Femur (tissue), 1 donor: ENCODE measurements around the gene PGM3.
"Not testable (repeated sequence)": the region's sequence is repeated elsewhere in the genome, so short reads cannot be mapped to it uniquely, and the experiment has no call there.

ENCODE experiments used
- DNase-seq: peaks from one replicate; pipeline ENCODE4 v3.0.0-alpha.2; 2017

PGM3 gene, protein sequence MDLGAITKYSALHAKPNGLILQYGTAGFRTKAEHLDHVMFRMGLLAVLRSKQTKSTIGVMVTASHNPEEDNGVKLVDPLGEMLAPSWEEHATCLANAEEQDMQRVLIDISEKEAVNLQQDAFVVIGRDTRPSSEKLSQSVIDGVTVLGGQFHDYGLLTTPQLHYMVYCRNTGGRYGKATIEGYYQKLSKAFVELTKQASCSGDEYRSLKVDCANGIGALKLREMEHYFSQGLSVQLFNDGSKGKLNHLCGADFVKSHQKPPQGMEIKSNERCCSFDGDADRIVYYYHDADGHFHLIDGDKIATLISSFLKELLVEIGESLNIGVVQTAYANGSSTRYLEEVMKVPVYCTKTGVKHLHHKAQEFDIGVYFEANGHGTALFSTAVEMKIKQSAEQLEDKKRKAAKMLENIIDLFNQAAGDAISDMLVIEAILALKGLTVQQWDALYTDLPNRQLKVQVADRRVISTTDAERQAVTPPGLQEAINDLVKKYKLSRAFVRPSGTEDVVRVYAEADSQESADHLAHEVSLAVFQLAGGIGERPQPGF

GRCh38 chr6:83192871-83193746 is at the start of gene PGM3, which contains the start of gene RWDD2A:
Gene PGM3 (minus strand): TSS chr6:83193265. CDS start chr6:83191012, 2,253 bp downstream.
Gene RWDD2A (plus strand): TSS chr6:83193357. CDS start chr6:83194452, 1,095 bp downstream.
- DNase-seq: peak; percentile 95

DNA sequence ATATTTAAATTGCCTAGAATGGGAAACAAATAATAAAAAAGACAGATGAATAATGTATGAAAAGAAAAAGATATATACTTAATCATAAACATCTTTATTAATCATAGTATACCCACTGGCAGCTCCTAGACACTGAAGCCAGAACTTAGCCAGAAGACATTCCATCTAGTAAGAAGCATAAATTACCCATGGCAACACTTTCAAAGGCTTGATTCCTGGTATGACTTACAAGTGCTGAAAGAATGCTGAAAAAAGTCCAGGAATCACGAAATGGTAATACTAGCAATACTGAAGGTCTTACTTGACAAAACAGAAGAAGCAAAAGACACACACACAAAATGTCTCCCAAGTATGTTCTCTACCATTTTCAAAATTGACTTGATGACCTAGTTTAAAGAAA is 38.1 kb upstream of the PGM3 start:
- no peak for DNase-seq

DNA sequence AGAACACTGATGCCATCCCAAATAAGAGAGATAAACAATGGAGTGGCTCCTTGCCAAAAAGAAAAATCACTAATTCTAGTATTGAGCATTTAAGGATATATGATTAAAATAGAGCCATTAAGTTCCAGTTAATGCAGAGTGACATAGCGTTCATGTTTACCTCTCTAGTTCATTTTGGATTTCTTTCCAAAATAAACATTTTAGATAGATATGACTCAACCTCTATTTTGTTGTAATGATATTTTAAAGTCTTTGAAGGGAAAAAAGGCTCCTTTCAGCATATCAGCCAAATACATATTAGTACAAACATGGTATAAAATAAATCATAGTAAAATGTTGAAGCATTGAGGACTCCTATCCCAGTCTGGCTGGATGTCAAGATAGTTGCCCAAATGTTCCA is 33.5 kb upstream of the PGM3 start:
- DNase-seq: no peak

GRCh38 chr6:83221889-83222479 is 28.9 kb upstream of the PGM3 start:
- no peak for DNase-seq

- no peak for DNase-seq
Observed at GRCh38 chr6:83221276-83221675, 28.2 kb upstream of the PGM3 start.

- DNase-seq: no peak
Observed at GRCh38 chr6:83220121-83220520, 27.1 kb upstream of the PGM3 start.

DNA sequence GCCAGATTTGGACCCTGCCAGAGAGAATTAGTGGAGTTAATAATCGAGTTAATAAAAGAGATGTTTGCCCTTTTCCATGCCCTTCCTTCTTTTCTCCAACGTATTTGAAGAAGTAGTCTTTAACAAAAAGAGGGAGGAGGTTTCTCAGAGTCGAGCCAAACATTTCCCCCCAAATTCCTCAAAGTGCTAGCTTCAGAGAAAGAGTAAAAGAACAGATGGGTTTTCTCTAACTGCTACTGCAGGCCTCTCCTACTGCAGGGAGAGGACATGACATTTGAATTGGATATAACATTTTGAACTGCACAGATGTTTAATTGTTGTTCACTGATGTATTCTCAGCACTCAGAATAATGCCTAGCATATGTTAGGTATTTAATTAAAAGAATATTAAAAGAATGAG is 25.6 kb upstream of the PGM3 start:
- DNase-seq: no peak

- no peak for DNase-seq
Observed at GRCh38 chr6:83216806-83217205, 23.7 kb upstream of the PGM3 start.

- peak; percentile 77 for DNase-seq
Observed at GRCh38 chr6:83215131-83216047, 22.3 kb upstream of the PGM3 start.

- DNase-seq: no peak
Observed at GRCh38 chr6:83202031-83202430, 9.0 kb upstream of the PGM3 start.

DNA sequence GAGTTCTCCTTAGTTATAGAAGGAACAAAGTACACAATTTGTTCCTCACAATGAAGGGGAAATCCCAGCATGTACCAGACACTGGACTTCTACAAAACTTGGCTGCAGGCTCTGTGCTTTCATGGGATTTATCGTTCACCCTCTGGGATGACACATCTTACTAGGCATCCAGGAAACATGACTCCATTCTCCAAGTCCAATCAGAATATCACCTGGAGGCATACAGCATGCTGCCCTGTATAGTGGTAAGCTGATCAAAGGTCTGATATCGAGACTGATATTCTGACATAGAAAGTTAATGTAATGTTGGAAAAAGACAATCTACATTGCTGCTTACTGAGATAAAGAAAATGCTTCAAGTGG is 6.8 kb upstream of the PGM3 start:
- no peak for DNase-seq

DNA sequence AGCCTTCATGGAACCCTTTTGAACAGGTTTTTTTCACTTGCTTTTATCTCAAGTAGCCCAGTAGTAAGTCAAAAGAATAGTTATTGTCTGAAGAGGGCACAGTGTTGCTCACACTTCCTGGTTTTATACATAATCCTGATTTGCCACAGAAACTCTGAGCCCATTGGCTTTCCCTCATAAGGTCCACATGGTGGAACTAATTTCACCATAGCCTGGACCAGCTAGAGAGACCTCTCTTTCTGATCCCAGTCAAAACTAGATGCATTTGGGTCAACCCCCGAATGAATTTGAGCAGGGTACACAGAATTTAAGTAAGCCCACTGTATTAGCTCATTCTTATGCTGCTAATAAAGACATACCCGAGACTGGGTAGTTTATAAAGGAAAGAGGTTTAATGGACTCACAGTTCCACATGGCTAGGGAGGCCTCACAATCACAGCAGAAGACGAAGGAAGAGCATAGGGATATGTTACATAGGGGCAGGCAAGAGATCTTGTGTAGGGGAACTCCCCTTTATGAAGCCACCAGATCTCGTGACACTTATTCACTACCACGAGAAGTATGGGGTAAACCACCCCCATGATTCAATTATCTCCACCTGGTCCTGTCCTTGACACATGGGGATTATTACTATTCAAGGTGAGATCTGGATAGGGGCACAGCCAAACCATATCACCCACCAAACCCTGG is 6.3 kb upstream of the PGM3 start:
- DNase-seq: no peak

GRCh38 chr6:83198486-83199172 is 5.6 kb upstream of the PGM3 start:
- DNase-seq: no peak

DNA sequence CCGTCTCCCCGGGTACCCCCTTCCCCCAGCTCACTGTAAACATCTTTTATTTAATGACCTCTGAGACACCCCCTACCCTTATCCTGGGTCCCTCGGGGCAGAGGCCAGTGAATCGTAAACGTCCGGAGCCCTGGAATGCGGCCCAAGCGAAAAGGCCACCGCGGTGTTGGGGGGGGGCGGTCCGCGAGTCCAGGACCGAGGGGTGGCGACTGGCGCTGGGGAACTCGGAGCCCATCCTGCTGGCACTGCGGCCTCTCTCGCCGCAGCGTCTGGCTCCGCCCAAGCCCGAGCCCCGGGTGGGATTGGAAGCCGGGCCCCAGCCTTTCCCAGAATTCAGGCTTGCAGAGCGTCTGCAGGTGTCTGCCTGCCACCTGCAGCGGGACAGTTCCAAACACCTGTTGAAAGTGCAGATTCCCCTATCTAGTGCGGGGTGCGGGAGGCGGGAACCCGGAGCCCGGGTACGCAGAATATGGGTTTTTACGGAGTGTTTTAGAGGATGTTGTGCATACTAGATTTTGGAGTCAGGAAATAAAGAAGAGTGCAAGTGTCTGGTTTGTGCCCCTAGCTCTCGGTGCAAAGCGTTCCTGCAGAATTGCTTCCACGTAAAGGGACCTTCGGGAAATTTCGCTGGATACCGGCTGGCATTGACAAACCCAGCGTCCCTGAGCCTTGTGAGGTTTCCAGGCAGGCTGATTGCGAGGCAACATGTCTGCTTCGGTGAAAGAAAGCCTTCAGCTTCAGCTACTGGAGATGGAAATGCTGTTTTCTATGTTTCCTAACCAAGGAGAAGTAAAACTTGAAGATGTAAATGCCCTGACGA is 892 bp upstream of the PGM3 start:
- peak; percentile 68 for DNase-seq

GRCh38 chr6:83192456-83192855 is 609 bp downstream of the PGM3 start:
- DNase-seq: no peak

DNA sequence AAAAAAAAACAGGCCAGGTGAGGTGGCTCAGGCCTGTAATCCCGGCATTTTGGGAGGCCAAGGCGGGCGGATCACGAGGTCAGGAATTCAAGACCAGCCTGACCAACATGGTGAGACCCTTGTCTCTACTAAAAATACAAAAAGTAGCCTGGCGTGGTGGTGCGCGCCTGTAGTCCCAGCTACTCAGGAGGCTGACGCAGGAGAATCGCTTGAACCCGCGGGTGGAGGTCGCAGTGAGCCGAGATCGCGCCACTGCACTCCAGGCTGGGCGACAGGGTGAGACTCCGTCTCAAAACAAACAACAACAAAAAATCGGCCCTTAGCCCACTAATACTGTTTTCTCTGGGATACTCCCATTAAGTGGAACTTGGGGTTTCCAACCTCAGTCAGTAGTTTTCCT is 1.1 kb downstream of the PGM3 start:
- not testable (repeated sequence) for DNase-seq

GRCh38 chr6:83190626-83191025 is 2.4 kb downstream of the PGM3 start:
- no peak for DNase-seq

DNA sequence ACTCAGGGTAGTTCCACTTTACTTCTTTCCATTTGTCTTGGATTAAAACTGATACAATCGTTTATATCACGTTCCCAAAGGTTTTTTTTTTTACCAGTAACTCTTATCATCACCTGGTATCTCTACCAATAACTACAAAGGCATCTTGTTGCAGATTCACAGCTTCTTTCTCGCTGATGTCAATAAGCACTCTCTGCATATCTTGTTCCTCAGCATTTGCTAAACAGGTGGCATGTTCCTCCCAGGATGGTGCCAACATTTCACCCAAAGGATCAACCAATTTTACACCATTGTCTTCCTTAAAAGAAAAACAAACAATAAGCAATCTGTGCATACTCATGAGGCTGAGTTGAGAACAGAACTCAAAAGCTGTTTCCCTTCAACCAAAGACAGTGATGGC is 4.6 kb downstream of the PGM3 start:
- DNase-seq: no peak

GRCh38 chr6:83185096-83185495 is 8.0 kb downstream of the PGM3 start:
- no peak for DNase-seq
